HEK293 (cell line): ENCODE measurements around the gene KRT32.
A peak's percentile ranks its signal among the peaks of the same experiment; 100 is the strongest.

ENCODE experiments used
- CTCF ChIA-PET: fragments of 350-600 bp; formaldehyde crosslinking; extraction: SDS; loops from one replicate; lab custom pipeline; 2021; ENCODE audit warnings: antibody characterized with exemption; lab: Yijun Ruan, JAX
- POLR2A ChIA-PET: fragments of 300-600 bp; formaldehyde crosslinking; extraction: SDS; loops from one replicate; lab custom pipeline; 2020; ENCODE audit warnings: antibody characterized with exemption, inconsistent platforms; lab: Yijun Ruan, JAX
- H3K27ac ChIP-seq: fragments of 200-500 bp; sonication (Bioruptor generic); 2 replicates; pipeline ENCODE4 v1.5.1; 2014; ENCODE audit warnings: low read depth, low read length, control low read depth, inconsistent platforms; ENCODE audit errors: extremely low read depth
- H3K36me3 ChIP-seq, 2 experiments: fragments of 200-500 bp in 1 of 2; sonication (Bioruptor generic) in 1 of 2; 1 replicate in 1 of 2; 2 replicates in 1 of 2; pipeline ENCODE4 v1.5.1; 2014 to 2017; ENCODE audit warnings: inconsistent platforms in 2 of 2, low read length in 2 of 2; ENCODE audit not compliant: control insufficient read depth in 2 of 2, insufficient read depth in 1 of 2
- H3K4me1 ChIP-seq: fragments of 200-500 bp; sonication (Bioruptor generic); 2 replicates; pipeline ENCODE4 v1.5.1; 2014; ENCODE audit warnings: mild to moderate bottlenecking, low read length, inconsistent platforms; ENCODE audit not compliant: control insufficient read depth, insufficient read depth
- H3K4me3 ChIP-seq: 2 replicates; pipeline ENCODE4 v1.5.1; 2011; ENCODE audit warnings: low read depth, mild to moderate bottlenecking, control low read depth, low read length, moderate library complexity
- H3K9me3 ChIP-seq: fragments of 200-500 bp; sonication (Bioruptor generic); 2 replicates; pipeline ENCODE4 v1.5.1; 2014; ENCODE audit warnings: low read depth, low read length, inconsistent platforms; ENCODE audit not compliant: control insufficient read depth, insufficient read depth
- AEBP2 ChIP-seq: fragments of 450-650 bp; formaldehyde crosslinking; IDR thresholded peaks from 2 replicates; pipeline ENCODE4 v1.5.1; 2016; ENCODE audit warnings: missing biosample characterization, missing genetic modification characterization, borderline replicate concordance
- BCL11A ChIP-seq: fragments of 450-650 bp; formaldehyde crosslinking; IDR thresholded peaks from 2 replicates; pipeline ENCODE4 v1.5.1; 2016; ENCODE audit warnings: low read depth, missing biosample characterization, missing genetic modification characterization
- INSM2 ChIP-seq: fragments of 450-650 bp; formaldehyde crosslinking; IDR thresholded peaks from 2 replicates; pipeline ENCODE4 v1.5.1; 2016; ENCODE audit warnings: missing biosample characterization, missing genetic modification characterization
- KLF9 ChIP-seq: fragments of 450-650 bp; formaldehyde crosslinking; IDR thresholded peaks from 2 replicates; pipeline ENCODE4 v1.5.1; 2016; ENCODE audit warnings: missing biosample characterization, missing genetic modification characterization, low read depth
- REPIN1 ChIP-seq: fragments of 450-650 bp; formaldehyde crosslinking; IDR thresholded peaks from 2 replicates; pipeline ENCODE4 v1.5.1; 2017; ENCODE audit warnings: missing biosample characterization, missing genetic modification characterization, low read depth
- SP7 ChIP-seq: fragments of 450-650 bp; formaldehyde crosslinking; IDR thresholded peaks from 2 replicates; pipeline ENCODE4 v1.5.1; 2016; ENCODE audit warnings: missing biosample characterization, missing genetic modification characterization
- ZBTB1 ChIP-seq: fragments of 450-650 bp; formaldehyde crosslinking; IDR thresholded peaks from 2 replicates; pipeline ENCODE4 v1.5.1; 2016; ENCODE audit warnings: missing biosample characterization, missing genetic modification characterization
- ZNF114 ChIP-seq: fragments of 450-650 bp; formaldehyde crosslinking; IDR thresholded peaks from 2 replicates; pipeline ENCODE4 v1.5.0; 2017; ENCODE audit warnings: missing biosample characterization, missing genetic modification characterization
- ZNF248 ChIP-seq: fragments of 450-650 bp; formaldehyde crosslinking; IDR thresholded peaks from 2 replicates; pipeline ENCODE4 v1.5.1; 2017; ENCODE audit warnings: missing biosample characterization, missing genetic modification characterization
- ZNF274 ChIP-seq, 2 experiments: fragments of 200-500 bp in 1 of 2; fragments of 450-650 bp in 1 of 2; sonication (Bioruptor generic) in 1 of 2; formaldehyde crosslinking in 1 of 2; IDR thresholded peaks; 2 replicates each; pipeline versions ENCODE4 v1.5.1 to v1.6.1; 2014 to 2016; ENCODE audit warnings: borderline replicate concordance in 1 of 2, inconsistent platforms in 1 of 2, low read length in 1 of 2, missing biosample characterization in 1 of 2, missing genetic modification characterization in 1 of 2
- ZNF394 ChIP-seq: fragments of 450-650 bp; formaldehyde crosslinking; IDR thresholded peaks from 2 replicates; pipeline ENCODE4 v1.5.1; 2016; ENCODE audit warnings: missing biosample characterization, missing genetic modification characterization, mild to moderate bottlenecking, moderate library complexity, borderline replicate concordance
- ZNF423 ChIP-seq: fragments of 450-650 bp; formaldehyde crosslinking; IDR thresholded peaks from 2 replicates; pipeline ENCODE4 v1.5.1; 2016; ENCODE audit warnings: missing biosample characterization, missing genetic modification characterization
- ZNF426 ChIP-seq: fragments of 450-650 bp; formaldehyde crosslinking; IDR thresholded peaks from 2 replicates; pipeline ENCODE4 v1.5.1; 2017; ENCODE audit warnings: missing biosample characterization, missing genetic modification characterization, mild to moderate bottlenecking, inconsistent platforms, moderate library complexity
- ZNF518A ChIP-seq: fragments of 450-650 bp; formaldehyde crosslinking; conservative IDR thresholded peaks from 2 replicates; pipeline ENCODE4 v1.5.1; 2016; ENCODE audit warnings: low read depth, missing biosample characterization, missing genetic modification characterization
- ZNF549 ChIP-seq: fragments of 450-650 bp; IDR thresholded peaks from 2 replicates; pipeline ENCODE4 v1.5.1; 2018; ENCODE audit warnings: missing biosample characterization, missing genetic modification characterization, mild to moderate bottlenecking, inconsistent platforms, moderate library complexity
- ZNF701 ChIP-seq: fragments of 450-650 bp; formaldehyde crosslinking; IDR thresholded peaks from 2 replicates; pipeline ENCODE4 v1.5.1; 2016; ENCODE audit warnings: missing biosample characterization, missing genetic modification characterization
- ZNF707 ChIP-seq: fragments of 450-650 bp; formaldehyde crosslinking; IDR thresholded peaks from 2 replicates; pipeline ENCODE4 v1.5.1; 2016; ENCODE audit warnings: missing biosample characterization, missing genetic modification characterization

KRT32 gene

GRCh38 chr17:41511116-41511515 lies 43.9 kb upstream of the KRT32 start (continued):
- no peak for TF ChIP-seq ZNF518A (tag by site-specific recombination)
- TF ChIP-seq BCL11A (tag by site-specific recombination), result no peak
- TF ChIP-seq ZNF274 (IDR thresholded peaks at IDR 0.05; ENCODE audit: low read length), result no peak
- no peak for TF ChIP-seq ZNF274 (tag by site-specific recombination; IDR thresholded peaks at IDR 0.05; ENCODE audit: borderline replicate concordance)
- TF ChIP-seq ZNF114 (tag by site-specific recombination), result no peak
- TF ChIP-seq KLF9 (tag by site-specific recombination), result no peak
- no peak for TF ChIP-seq ZNF394 (tag by site-specific recombination)

GRCh38 chr17:41510251-41511065 lies 43.3 kb upstream of the KRT32 start:
- Histone ChIP-seq H3K4me1 (peaks cover 29% of the 10 kb centered on the region), H3K9me3 (no peaks in the 10 kb centered on the region), H3K36me3 (no peaks in the 10 kb centered on the region), H3K4me3 (no peak overlapping the region), H3K27ac (no peak overlapping the region; the same call in 1 of the 2 replicates)
- no peak for TF ChIP-seq ZNF707
- no peak for TF ChIP-seq ZBTB1
- TF ChIP-seq REPIN1 (tag by site-specific recombination), result no peak
- no peak for TF ChIP-seq ZNF701
- TF ChIP-seq ZNF248 (tag by site-specific recombination), result no peak
- no peak for TF ChIP-seq SP7 (tag by site-specific recombination)
- no peak for TF ChIP-seq ZNF426
- no peak for TF ChIP-seq INSM2 (tag by site-specific recombination)
- ChIA-PET POLR2A (interaction anchor here (1.0 to 1.4 kb wide), 2 partner anchors 10 to 11 kb away, joined by 3 read pairs; no protein-coding TSS in a partner anchor), CTCF (interaction anchor here (0.6 to 1.1 kb wide), 5 partner anchors 8 to 626 kb away, joined by 3 to 5 read pairs (median 3); partner anchors contain the start of gene KRT20)

- POLR2A ChIA-PET, result no interaction called here
- CTCF ChIA-PET, result interaction anchor here (0.6 to 7.3 kb wide), 6 partner anchors 9 to 158 kb away, joined by 3 to 47 read pairs (median 4); no protein-coding TSS in a partner anchor
- Histone ChIP-seq H3K27ac (no peak overlapping the region), H3K4me1 (peaks cover 27% of the 10 kb centered on the region), H3K9me3 (no peaks in the 10 kb centered on the region), H3K4me3 (no peak overlapping the region), H3K36me3 (no peaks in the 10 kb centered on the region)
- peak; percentile 67 for TF ChIP-seq SP7 (tag by site-specific recombination)
- TF ChIP-seq ZNF549 (tag by site-specific recombination), result no peak
- TF ChIP-seq AEBP2 (tag by site-specific recombination), result no peak
- no peak for TF ChIP-seq ZNF423 (tag by site-specific recombination)
Measured at GRCh38 chr17:41507315-41507880, 40.2 kb upstream of the KRT32 start.
